Cardiac muscle cell (in vitro differentiated cells and primary cell): Measurements from ENCODE around the gene GALNT9. TPM values are rescaled to one million over a fixed set of nuclear protein-coding genes. Genes with fewer than 3 reads are reported as not detected.

ENCODE experiments used
- DNase-seq, 2 donors: peaks; one replicate each; pipeline versions ENCODE4 v3.0.0 to v3.0.0-alpha.2; 2010 to 2017; ENCODE audit warnings: low read depth in 1 of 2, low spot score in 1 of 2
- H3K27ac ChIP-seq: fragments of 200-600 bp; sonication (generic); 2 replicates; pipeline ENCODE4 v1.5.1; 2016
- H3K27me3 ChIP-seq: fragments of 200-600 bp; sonication (generic); 2 replicates; pipeline ENCODE4 v1.6.0; 2016; ENCODE audit warnings: control low read depth
- H3K36me3 ChIP-seq: fragments of 200-600 bp; sonication (generic); 2 replicates; pipeline ENCODE4 v1.5.1; 2016; ENCODE audit warnings: control low read depth
- H3K4me1 ChIP-seq: fragments of 200-600 bp; sonication (generic); 2 replicates; pipeline ENCODE4 v1.8.1; 2017; ENCODE audit warnings: low read depth, mild to moderate bottlenecking, mixed run types
- H3K4me3 ChIP-seq: fragments of 200-600 bp; sonication (generic); 2 replicates; pipeline ENCODE4 v1.5.1; 2016; ENCODE audit warnings: mild to moderate bottlenecking
- H3K9me3 ChIP-seq: fragments of 200-600 bp; sonication (generic); 2 replicates; pipeline ENCODE4 v1.5.1; 2017; ENCODE audit warnings: low read depth, mild to moderate bottlenecking, control low read depth
- CTCF ChIP-seq: IDR thresholded peaks from 2 replicates; pipeline ENCODE4 v1.5.1; 2012; ENCODE audit warnings: low read depth, mild to moderate bottlenecking, low read length
- polyA plus RNA-seq: library from polyadenylated mRNA; unstranded; fragments of >200 nt; fragmentation: Nextera tagmentation; extraction: Ambion mirVana; gene quantifications from 2 replicates; pipeline ENCODE4 v1.2.1, GENCODE V29; 2016
- total RNA-seq: library from RNA; depleted of rRNA; stranded (reverse); fragments of >200 nt; gene quantifications from 2 replicates; pipeline ENCODE4 v1.2.3, GENCODE V29; 2016

Gene GALNT9
- total and polyA plus RNA-seq, 2 experiments from 2014 or later: 0.42 to 0.45 TPM

GRCh38 chr12:132315951-132316350 is 13.4 kb downstream of the GALNT9 start:
- H3K36me3 ChIP-seq: no peaks in the 10 kb centered on the region
- H3K27ac ChIP-seq: no peak overlapping the region
- no peak overlapping the region for H3K4me3 ChIP-seq
- H3K27me3 ChIP-seq: no peaks in the 10 kb centered on the region
- no peak for TF ChIP-seq CTCF
- H3K4me1 ChIP-seq: no peaks in the 10 kb centered on the region
- no peaks in the 10 kb centered on the region for H3K9me3 ChIP-seq
- DNase-seq: no peak

- TF ChIP-seq CTCF: no peak
- H3K4me3 ChIP-seq: no peak overlapping the region
Observed at GRCh38 chr12:132315507-132315906, 13.9 kb downstream of the GALNT9 start.

GRCh38 chr12:132314516-132315233 is 14.7 kb downstream of the GALNT9 start:
- Histone ChIP-seq H3K4me3 (no peak overlapping the region), H3K27me3 (no peaks in the 10 kb centered on the region), H3K36me3 (no peaks in the 10 kb centered on the region), H3K4me1 (no peaks in the 10 kb centered on the region), H3K27ac (no peak overlapping the region), H3K9me3 (no peaks in the 10 kb centered on the region)
- no peak for TF ChIP-seq CTCF
- DNase-seq: no peak

More at GRCh38 chr12:132315507-132315906, 13.9 kb downstream of the GALNT9 start:
- Histone ChIP-seq H3K27me3 (no peaks in the 10 kb centered on the region), H3K36me3 (no peaks in the 10 kb centered on the region), H3K4me1 (no peaks in the 10 kb centered on the region), H3K27ac (no peak overlapping the region), H3K9me3 (no peaks in the 10 kb centered on the region)
- no peak for DNase-seq

- Histone ChIP-seq H3K27ac (no peak overlapping the region), H3K27me3 (no peaks in the 10 kb centered on the region), H3K4me1 (no peaks in the 10 kb centered on the region), H3K36me3 (no peaks in the 10 kb centered on the region), H3K9me3 (no peaks in the 10 kb centered on the region), H3K4me3 (no peak overlapping the region)
- no peak for DNase-seq
- no peak for TF ChIP-seq CTCF
Observed at GRCh38 chr12:132314035-132314434, 15.4 kb downstream of the GALNT9 start.

- Histone ChIP-seq H3K4me3 (no peak overlapping the region), H3K27ac (no peak overlapping the region), H3K27me3 (no peaks in the 10 kb centered on the region), H3K4me1 (no peaks in the 10 kb centered on the region), H3K36me3 (no peaks in the 10 kb centered on the region), H3K9me3 (no peaks in the 10 kb centered on the region)
- no peak for DNase-seq
- no peak for TF ChIP-seq CTCF
Observed at GRCh38 chr12:132313182-132313581, 16.2 kb downstream of the GALNT9 start.
